PC-9 (cell line): ENCODE measurements around the gene URM1. TPM values are rescaled to one million over a fixed set of nuclear protein-coding genes. Genes with fewer than 3 reads are reported as not detected.
A peak's percentile ranks its signal among the peaks of the same experiment; 100 is the strongest.

Experiments used
- BruUV-seq: library from RNA; stranded (reverse); fragments of 400-500 nt; replicated peaks from 2 replicates; lab custom pipeline; 2021; lab: Mats Ljungman, UMichigan
- CTCF ChIA-PET: fragments of 300-600 bp; sonication (Branson Sonifier 250); formaldehyde crosslinking; loops from one replicate; lab custom pipeline; 2022; ENCODE audit warnings: antibody characterized with exemption; lab: Charles Lee
- POLR2A ChIA-PET: fragments of 300-600 bp; sonication (Branson Sonifier 250); formaldehyde crosslinking; loops from one replicate; lab custom pipeline; 2022; ENCODE audit warnings: antibody characterized with exemption; ENCODE audit not compliant: unreplicated experiment; lab: Charles Lee
- DNase-seq, 2 experiments: peaks; one replicate each; pipeline versions ENCODE4 v3.0.0 to v3.0.0-alpha.2; 2015 to 2022; ENCODE audit warnings: mixed read lengths in 1 of 2
- H2AFZ ChIP-seq: fragments of 200-600 bp; sonication (generic); 2 replicates; pipeline ENCODE4 v1.8.1; 2017; ENCODE audit warnings: antibody characterized with exemption
- H3F3A ChIP-seq: fragments of 200-600 bp; sonication (generic); 2 replicates; pipeline ENCODE4 v1.8.1; 2017; ENCODE audit warnings: antibody characterized with exemption, mild to moderate bottlenecking, low read depth; ENCODE audit not compliant: insufficient read depth
- H3K27ac ChIP-seq: fragments of 200-600 bp; sonication (generic); 2 replicates; pipeline ENCODE4 v1.6.1; 2016; ENCODE audit warnings: mixed run types
- H3K27me3 ChIP-seq: fragments of 200-600 bp; sonication (generic); 2 replicates; pipeline ENCODE4 v1.6.1; 2016; ENCODE audit warnings: low read depth, mixed run types; ENCODE audit not compliant: insufficient read depth
- H3K36me3 ChIP-seq: fragments of 200-600 bp; sonication (generic); 2 replicates; pipeline ENCODE4 v1.6.1; 2016; ENCODE audit warnings: low read depth, mixed run types
- H3K4me1 ChIP-seq: fragments of 200-600 bp; sonication (generic); replicated peaks from 2 replicates; pipeline ENCODE4 v1.6.1; 2016; ENCODE audit warnings: mixed run types; ENCODE audit not compliant: insufficient read depth
- H3K4me2 ChIP-seq: fragments of 200-600 bp; sonication (generic); 2 replicates; pipeline ENCODE4 v1.6.1; 2017; ENCODE audit warnings: mixed run types
- H3K4me3 ChIP-seq: fragments of 200-600 bp; sonication (generic); 2 replicates; pipeline ENCODE4 v1.6.1; 2016; ENCODE audit warnings: mixed run types
- H3K79me2 ChIP-seq: fragments of 200-600 bp; sonication (generic); 2 replicates; pipeline ENCODE4 v1.6.1; 2017; ENCODE audit warnings: low read depth, mixed run types
- H3K9me2 ChIP-seq: fragments of 200-600 bp; sonication (generic); 2 replicates; pipeline ENCODE4 v1.8.1; 2017; ENCODE audit warnings: mild to moderate bottlenecking; ENCODE audit not compliant: insufficient read depth
- H3K9me3 ChIP-seq: fragments of 200-600 bp; sonication (generic); 2 replicates; pipeline ENCODE4 v1.8.1; 2016; ENCODE audit warnings: low read depth; ENCODE audit not compliant: insufficient read depth
- H4K20me1 ChIP-seq: fragments of 200-600 bp; sonication (generic); 2 replicates; pipeline ENCODE4 v1.8.1; 2017; ENCODE audit not compliant: insufficient read depth
- EZH2 ChIP-seq: fragments of 200-600 bp; sonication (generic); IDR thresholded peaks from 2 replicates; pipeline ENCODE4 v1.8.0; 2017; ENCODE audit warnings: antibody characterized with exemption, low read depth
- intact Hi-C: fragments of 100-400 bp; cut with micrococcal nuclease; formaldehyde crosslinking; loops from one replicate; pipeline ENCODE4 v1.10.0; 2022; ENCODE audit not compliant: unreplicated experiment
- total RNA-seq: library from RNA; stranded (reverse); gene quantifications from 2 replicates; pipeline ENCODE4 v1.2.3, GENCODE V29; 2021
- TF ChIP-seq, protein P1 (sequence below): fragments of 200-600 bp; sonication (generic); conservative IDR thresholded peaks from 2 replicates; pipeline ENCODE4 v1.6.1; 2017; ENCODE audit warnings: mixed run types, antibody characterized with exemption, mild to moderate bottlenecking, moderate library complexity

Gene URM1
- total RNA-seq, 1 experiment from 2014 or later = 98.1 TPM

- DNase-seq = no peak
- H3K27me3 ChIP-seq = no peaks in the 10 kb centered on the region
- no peaks in the 10 kb centered on the region for H3K9me2 ChIP-seq
- no peaks in the 10 kb centered on the region; the same call in 1 of the 2 replicates for H3K36me3 ChIP-seq
- peaks cover 18% of the 10 kb centered on the region; the same call in 1 of the 2 replicates for H3K4me1 ChIP-seq
- ChIA-PET POLR2A (no interaction called here), CTCF (no interaction called here)
- peak overlapping the region; percentile 91 for H3K4me2 ChIP-seq
- H3K9me3 ChIP-seq = no peaks in the 10 kb centered on the region
- no peak overlapping the region for H3K27ac ChIP-seq
- no peaks in the 10 kb centered on the region; the same call in 1 of the 2 replicates for H4K20me1 ChIP-seq
- no TSS peak for BruUV-seq
- H2AFZ ChIP-seq = no peak overlapping the region
- intact Hi-C loops = loop anchor here (5.0 kb wide), 1 partner anchor 740 kb away; the partner anchor contains the start of genes CRAT and PTPA
- peak overlapping the region; percentile 66; the same call in 1 of the 2 replicates for H3K4me3 ChIP-seq
- H3F3A ChIP-seq = peaks cover 21% of the 10 kb centered on the region
- no peak for TF ChIP-seq EZH2
- TF ChIP-seq, protein P1, sequence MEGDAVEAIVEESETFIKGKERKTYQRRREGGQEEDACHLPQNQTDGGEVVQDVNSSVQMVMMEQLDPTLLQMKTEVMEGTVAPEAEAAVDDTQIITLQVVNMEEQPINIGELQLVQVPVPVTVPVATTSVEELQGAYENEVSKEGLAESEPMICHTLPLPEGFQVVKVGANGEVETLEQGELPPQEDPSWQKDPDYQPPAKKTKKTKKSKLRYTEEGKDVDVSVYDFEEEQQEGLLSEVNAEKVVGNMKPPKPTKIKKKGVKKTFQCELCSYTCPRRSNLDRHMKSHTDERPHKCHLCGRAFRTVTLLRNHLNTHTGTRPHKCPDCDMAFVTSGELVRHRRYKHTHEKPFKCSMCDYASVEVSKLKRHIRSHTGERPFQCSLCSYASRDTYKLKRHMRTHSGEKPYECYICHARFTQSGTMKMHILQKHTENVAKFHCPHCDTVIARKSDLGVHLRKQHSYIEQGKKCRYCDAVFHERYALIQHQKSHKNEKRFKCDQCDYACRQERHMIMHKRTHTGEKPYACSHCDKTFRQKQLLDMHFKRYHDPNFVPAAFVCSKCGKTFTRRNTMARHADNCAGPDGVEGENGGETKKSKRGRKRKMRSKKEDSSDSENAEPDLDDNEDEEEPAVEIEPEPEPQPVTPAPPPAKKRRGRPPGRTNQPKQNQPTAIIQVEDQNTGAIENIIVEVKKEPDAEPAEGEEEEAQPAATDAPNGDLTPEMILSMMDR = no peak
- peaks cover 50% of the 10 kb centered on the region for H3K79me2 ChIP-seq
These were observed 1.6 kb downstream of the URM1 start for GRCh38 chr9:128372784-128373183.

DNA sequence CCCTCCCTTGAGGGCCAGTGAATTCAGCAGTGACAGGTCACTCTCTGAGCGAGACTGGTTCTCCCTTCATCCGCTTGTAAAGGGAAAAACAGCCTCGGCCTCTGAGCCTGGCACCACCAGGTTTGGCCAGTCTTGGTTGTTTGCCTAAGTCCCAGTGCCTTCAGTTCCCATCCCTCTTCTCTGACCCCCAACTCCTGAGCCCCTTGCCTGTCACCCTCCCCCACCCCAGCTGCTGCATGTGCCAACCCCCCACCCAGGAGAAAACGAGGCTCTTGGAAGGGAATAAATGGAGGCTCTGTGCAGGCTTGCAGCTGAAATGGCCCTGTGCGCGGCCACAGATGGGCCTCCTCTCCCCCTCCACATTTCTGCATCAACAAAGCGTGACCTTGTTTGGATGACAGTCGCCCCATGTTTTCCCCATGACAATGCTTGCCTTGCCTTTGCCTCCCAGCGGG, 3.1 kb downstream of the URM1 start:
- Histone ChIP-seq H3K27me3 (no peaks in the 10 kb centered on the region), H3K79me2 (peaks cover 50% of the 10 kb centered on the region), H3K9me3 (no peaks in the 10 kb centered on the region), H3K4me1 (peaks cover 18% of the 10 kb centered on the region; the same call in 1 of the 2 replicates), H3K27ac (no peak overlapping the region), H3K4me2 (no peak overlapping the region), H3F3A (peaks cover 21% of the 10 kb centered on the region), H2AFZ (no peak overlapping the region), H3K36me3 (no peaks in the 10 kb centered on the region; the same call in 1 of the 2 replicates), H3K9me2 (no peaks in the 10 kb centered on the region), H4K20me1 (no peaks in the 10 kb centered on the region; the same call in 1 of the 2 replicates), H3K4me3 (no peak overlapping the region)
- intact Hi-C loops = loop anchor here (5.0 kb wide), 1 partner anchor 738 kb away; the partner anchor contains the start of genes CRAT and PTPA
- no peak for DNase-seq
- CTCF ChIA-PET = interaction anchor here (0.5 kb wide), 1 partner anchor 47 kb away, joined by 5 read pairs; no protein-coding TSS in a partner anchor
- POLR2A ChIA-PET = no interaction called here
- BruUV-seq = no TSS peak
- TF ChIP-seq, protein P1 = no peak
- no peak for TF ChIP-seq EZH2

- Histone ChIP-seq H3K79me2 (peaks cover 50% of the 10 kb centered on the region), H3K9me2 (no peaks in the 10 kb centered on the region), H3K4me3 (no peak overlapping the region), H4K20me1 (no peaks in the 10 kb centered on the region; the same call in 1 of the 2 replicates), H3K4me2 (no peak overlapping the region), H3K36me3 (no peaks in the 10 kb centered on the region; the same call in 1 of the 2 replicates), H3K27ac (no peak overlapping the region), H3F3A (peaks cover 10% of the 10 kb centered on the region; the same call in 1 of the 2 replicates), H3K4me1 (peaks cover 8% of the 10 kb centered on the region; the same call in 1 of the 2 replicates), H3K27me3 (no peaks in the 10 kb centered on the region), H3K9me3 (no peaks in the 10 kb centered on the region), H2AFZ (no peak overlapping the region)
- intact Hi-C loops = no loop called here
- no peak for DNase-seq
- no peak for TF ChIP-seq EZH2
- TF ChIP-seq, protein P1 = no peak
- POLR2A ChIA-PET = interaction anchor here (0.7 kb wide), 1 partner anchor 1225 kb away, joined by 9 read pairs; no protein-coding TSS in a partner anchor
- CTCF ChIA-PET = no interaction called here
- BruUV-seq = no TSS peak
These were observed 4.7 kb downstream of the URM1 start for GRCh38 chr9:128375865-128376264.
